Measurements from ENCODE around the gene TRA2B.

- no peak for TF ChIP-seq REST (IDR thresholded peaks at IDR 0.05; ENCODE audit: insufficient read depth in 1 of 2, low read depth in 2 of 2, low read length in 1 of 2)
- TF ChIP-seq CTCF (IDR thresholded peaks at IDR 0.05): no peak
Measured at GRCh38 chr3:185880600-185880999, 57.2 kb downstream of the TRA2B start.

Measured in Panc1 (cell line).